Fibroblast of lung (primary cell): ENCODE measurements around the gene MYLK. TPM values are rescaled to one million over a fixed set of nuclear protein-coding genes. Genes with fewer than 3 reads are reported as not detected.

Source experiments
- DNase-seq, 2 donors: peaks; one replicate each; pipeline versions ENCODE4 v3.0.0 to v3.0.0-alpha.2; 2010; ENCODE audit warnings: low read depth in 2 of 2
- H2AFZ ChIP-seq: 2 replicates; pipeline ENCODE4 v1.5.1; 2012; ENCODE audit warnings: low read length, control low read depth, inconsistent platforms
- H3K27ac ChIP-seq: 2 replicates; pipeline ENCODE4 v1.5.1; 2011; ENCODE audit warnings: low read length, control low read depth; ENCODE audit not compliant: insufficient read depth
- H3K27me3 ChIP-seq: 2 replicates; pipeline ENCODE4 v1.5.1; 2011; ENCODE audit warnings: mild to moderate bottlenecking, low read length; ENCODE audit not compliant: control insufficient read depth, insufficient read depth
- H3K36me3 ChIP-seq: 2 replicates; pipeline ENCODE4 v1.5.1; 2011; ENCODE audit warnings: low read length; ENCODE audit not compliant: control insufficient read depth, insufficient read depth
- H3K4me1 ChIP-seq: 2 replicates; pipeline ENCODE4 v1.5.1; 2011; ENCODE audit warnings: low read length; ENCODE audit not compliant: control insufficient read depth, insufficient read depth; ENCODE audit errors: extremely low read depth
- H3K4me2 ChIP-seq: 2 replicates; pipeline ENCODE4 v1.5.1; 2011; ENCODE audit warnings: low read length, control low read depth; ENCODE audit not compliant: insufficient read depth; ENCODE audit errors: extremely low read depth
- H3K4me3 ChIP-seq, 4 experiments: fragments of 200-600 bp in 1 of 4; sonication (generic) in 1 of 4; replicated peaks in 1 of 4; 2 replicates each; pipeline ENCODE4 v1.5.1; 2011 to 2016; ENCODE audit warnings: low read length in 4 of 4, low read depth in 3 of 4, mild to moderate bottlenecking in 3 of 4, control low read depth in 2 of 4, inconsistent platforms in 1 of 4, mixed read lengths in 1 of 4; ENCODE audit not compliant: insufficient read depth in 1 of 4; ENCODE audit errors: control extremely low read depth in 1 of 4
- H3K79me2 ChIP-seq: 2 replicates; pipeline ENCODE4 v1.5.1; 2012; ENCODE audit warnings: mild to moderate bottlenecking, low read length, inconsistent platforms; ENCODE audit not compliant: control insufficient read depth, insufficient read depth
- H3K9ac ChIP-seq: 2 replicates; pipeline ENCODE4 v1.5.1; 2011; ENCODE audit warnings: mild to moderate bottlenecking, low read length, control low read depth; ENCODE audit not compliant: insufficient read depth
- H3K9me3 ChIP-seq: 2 replicates; pipeline ENCODE4 v1.5.1; 2012; ENCODE audit warnings: low read depth, low read length; ENCODE audit not compliant: control insufficient read depth, insufficient read depth
- H4K20me1 ChIP-seq: 2 replicates; pipeline ENCODE4 v1.5.1; 2011; ENCODE audit warnings: low read length; ENCODE audit not compliant: control insufficient read depth, insufficient read depth; ENCODE audit errors: extremely low read depth
- EZH2 ChIP-seq: IDR thresholded peaks from 2 replicates; pipeline ENCODE4 v1.5.1; 2012; ENCODE audit warnings: low read length, control low read depth, mild to moderate bottlenecking; ENCODE audit errors: missing control alignments
- polyA plus RNA-seq, 2 donors: library from polyadenylated mRNA; depleted of rRNA in 1 of 2; stranded (reverse) in 1 of 2; unstranded in 1 of 2; fragments of >200 nt; gene quantifications; 2 replicates each; pipeline ENCODE4 v1.2.1, GENCODE V29; 2011 to 2012; ENCODE audit warnings: missing spikeins in 1 of 2
- total RNA-seq: library from RNA; depleted of rRNA; stranded (reverse); fragments of >200 nt; gene quantifications from 2 replicates; pipeline ENCODE4 v1.2.1, GENCODE V29; 2014
- TF ChIP-seq, protein P1 (sequence below), 2 donors: IDR thresholded peaks in 1 of 2; conservative IDR thresholded peaks in 1 of 2; 1 replicate in 1 of 2; 2 replicates in 1 of 2; pipeline ENCODE4 v1.5.1; 2011 to 2012; ENCODE audit warnings: low read length in 2 of 2, control low read depth in 1 of 2, inconsistent platforms in 1 of 2, low read depth in 1 of 2, mild to moderate bottlenecking in 1 of 2

The MYLK gene
- total and polyA plus RNA-seq, 2 donors (not counting 1 experiment from before 2014, with no cell fraction given), result 918 to 941 TPM

DNA sequence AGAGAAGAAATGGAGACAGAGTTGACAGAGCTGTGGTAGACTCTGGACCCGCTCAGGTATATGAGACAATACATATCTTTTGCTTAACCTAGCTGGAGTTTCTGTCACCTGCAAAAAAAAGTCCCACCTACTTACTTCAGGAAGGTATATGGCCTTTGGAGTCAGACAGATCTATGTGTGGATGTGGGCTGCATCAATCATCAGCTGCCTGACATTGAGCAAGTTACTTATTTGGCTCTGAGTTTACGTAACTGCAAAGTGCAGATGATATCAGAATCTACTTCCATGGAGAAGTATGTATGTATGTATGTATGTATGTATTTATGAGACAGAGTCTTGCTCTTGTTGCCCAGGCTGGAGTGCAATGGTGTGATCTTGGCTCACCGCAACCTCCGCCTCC is 124.3 kb downstream of the MYLK start:
- no peak for DNase-seq
- no peak overlapping the region for H3K4me3 ChIP-seq
- no peak overlapping the region for H3K27ac ChIP-seq
- H3K4me1 ChIP-seq, result peaks cover 34% of the 10 kb centered on the region
- H3K9me3 ChIP-seq, result no peaks in the 10 kb centered on the region
- H4K20me1 ChIP-seq, result no peaks in the 10 kb centered on the region
- H3K9ac ChIP-seq, result no peak overlapping the region
- no peak overlapping the region for H2AFZ ChIP-seq
- TF ChIP-seq EZH2, result no peak
- TF ChIP-seq, protein P1, sequence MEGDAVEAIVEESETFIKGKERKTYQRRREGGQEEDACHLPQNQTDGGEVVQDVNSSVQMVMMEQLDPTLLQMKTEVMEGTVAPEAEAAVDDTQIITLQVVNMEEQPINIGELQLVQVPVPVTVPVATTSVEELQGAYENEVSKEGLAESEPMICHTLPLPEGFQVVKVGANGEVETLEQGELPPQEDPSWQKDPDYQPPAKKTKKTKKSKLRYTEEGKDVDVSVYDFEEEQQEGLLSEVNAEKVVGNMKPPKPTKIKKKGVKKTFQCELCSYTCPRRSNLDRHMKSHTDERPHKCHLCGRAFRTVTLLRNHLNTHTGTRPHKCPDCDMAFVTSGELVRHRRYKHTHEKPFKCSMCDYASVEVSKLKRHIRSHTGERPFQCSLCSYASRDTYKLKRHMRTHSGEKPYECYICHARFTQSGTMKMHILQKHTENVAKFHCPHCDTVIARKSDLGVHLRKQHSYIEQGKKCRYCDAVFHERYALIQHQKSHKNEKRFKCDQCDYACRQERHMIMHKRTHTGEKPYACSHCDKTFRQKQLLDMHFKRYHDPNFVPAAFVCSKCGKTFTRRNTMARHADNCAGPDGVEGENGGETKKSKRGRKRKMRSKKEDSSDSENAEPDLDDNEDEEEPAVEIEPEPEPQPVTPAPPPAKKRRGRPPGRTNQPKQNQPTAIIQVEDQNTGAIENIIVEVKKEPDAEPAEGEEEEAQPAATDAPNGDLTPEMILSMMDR (conservative IDR thresholded peaks at IDR 0.05 in 1 of 2, IDR thresholded peaks at IDR 0.05 in 1 of 2; ENCODE audit: low read depth in 1 of 2, low read length in 2 of 2), result no peak
- H3K27me3 ChIP-seq, result no peaks in the 10 kb centered on the region
- H3K36me3 ChIP-seq, result peaks cover 4% of the 10 kb centered on the region
- peaks cover 4% of the 10 kb centered on the region for H3K79me2 ChIP-seq
- H3K4me2 ChIP-seq, result no peak overlapping the region

DNA sequence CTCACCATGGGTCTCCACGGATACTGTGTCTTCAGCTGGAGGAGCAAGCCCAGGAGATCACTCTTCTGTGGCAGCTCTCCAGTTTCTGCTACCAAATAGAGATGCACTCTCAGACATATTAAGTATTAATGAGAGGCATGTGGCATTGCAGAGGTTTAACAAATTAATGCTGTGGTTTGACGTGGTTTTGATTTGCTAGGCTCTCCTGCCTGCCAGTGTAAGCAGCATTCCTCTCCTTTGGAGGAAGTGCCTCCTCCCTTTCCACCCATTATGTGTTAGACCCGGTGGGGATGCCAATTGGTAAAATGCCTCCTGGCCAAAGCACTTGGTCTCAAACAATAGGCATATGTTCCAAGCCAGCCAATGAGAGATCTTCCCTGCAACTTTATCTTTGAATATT is 124.8 kb downstream of the MYLK start:
- no peak overlapping the region for H3K4me3 ChIP-seq
- peaks cover 34% of the 10 kb centered on the region for H3K4me1 ChIP-seq
- no peaks in the 10 kb centered on the region for H4K20me1 ChIP-seq
- H3K9me3 ChIP-seq, result no peaks in the 10 kb centered on the region
- DNase-seq, result peak in 1 of 2 donors; percentile 63
- H3K79me2 ChIP-seq, result peaks cover under 1% of the 10 kb centered on the region
- TF ChIP-seq, protein P1 (conservative IDR thresholded peaks at IDR 0.05 in 1 of 2, IDR thresholded peaks at IDR 0.05 in 1 of 2; ENCODE audit: low read depth in 1 of 2, low read length in 2 of 2), result no peak
- no peak for TF ChIP-seq EZH2
- H3K4me2 ChIP-seq, result no peak overlapping the region
- H3K27ac ChIP-seq, result peak overlapping the region; percentile 4
- peaks cover 2% of the 10 kb centered on the region for H3K36me3 ChIP-seq
- no peak overlapping the region for H3K9ac ChIP-seq
- no peaks in the 10 kb centered on the region for H3K27me3 ChIP-seq
- H2AFZ ChIP-seq, result no peak overlapping the region

DNA sequence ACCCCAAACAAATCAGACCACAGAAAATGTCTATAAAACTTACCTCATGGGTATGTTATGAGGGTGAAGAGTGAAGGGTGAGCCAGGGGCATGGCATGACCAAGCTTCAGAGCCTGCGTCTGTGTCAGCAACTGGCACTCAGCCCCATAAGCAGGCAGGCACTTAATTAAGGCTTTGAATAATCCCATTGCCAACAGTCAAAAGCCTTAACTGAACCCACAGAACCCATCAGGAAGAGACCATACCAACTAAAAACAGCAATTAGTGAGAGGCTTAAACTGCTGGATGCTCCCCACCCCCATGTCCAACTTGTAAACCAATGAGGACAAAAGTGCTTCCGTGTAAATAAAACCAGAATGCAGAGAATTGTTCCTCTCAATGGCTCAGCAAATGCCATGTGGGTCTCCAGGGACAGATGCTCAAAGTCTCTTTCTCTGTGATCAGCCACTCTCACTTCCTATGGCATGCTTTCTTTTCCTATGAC is 126.0 kb downstream of the MYLK start:
- DNase-seq, result peak; percentile 86
- no peak for TF ChIP-seq EZH2
- TF ChIP-seq, protein P1 (conservative IDR thresholded peaks at IDR 0.05 in 1 of 2, IDR thresholded peaks at IDR 0.05 in 1 of 2; ENCODE audit: low read depth in 1 of 2, low read length in 2 of 2), result no peak
- Histone ChIP-seq H3K9ac (no peak overlapping the region), H3K4me3 (no peak overlapping the region), H3K27me3 (no peaks in the 10 kb centered on the region), H3K79me2 (no peaks in the 10 kb centered on the region), H3K4me2 (no peak overlapping the region), H3K9me3 (no peaks in the 10 kb centered on the region), H3K4me1 (peaks cover 34% of the 10 kb centered on the region), H2AFZ (no peak overlapping the region), H4K20me1 (no peaks in the 10 kb centered on the region), H3K36me3 (peaks cover 2% of the 10 kb centered on the region), H3K27ac (peak overlapping the region; percentile 70)
